ENCODE measurements around the gene TIGD7. TPM values are rescaled to one million over a fixed set of nuclear protein-coding genes. Genes with fewer than 3 reads are reported as not detected.

The TIGD7 gene
- total RNA-seq, 2 experiments from 2014 or later, result 1.5 to 1.7 TPM

DNA sequence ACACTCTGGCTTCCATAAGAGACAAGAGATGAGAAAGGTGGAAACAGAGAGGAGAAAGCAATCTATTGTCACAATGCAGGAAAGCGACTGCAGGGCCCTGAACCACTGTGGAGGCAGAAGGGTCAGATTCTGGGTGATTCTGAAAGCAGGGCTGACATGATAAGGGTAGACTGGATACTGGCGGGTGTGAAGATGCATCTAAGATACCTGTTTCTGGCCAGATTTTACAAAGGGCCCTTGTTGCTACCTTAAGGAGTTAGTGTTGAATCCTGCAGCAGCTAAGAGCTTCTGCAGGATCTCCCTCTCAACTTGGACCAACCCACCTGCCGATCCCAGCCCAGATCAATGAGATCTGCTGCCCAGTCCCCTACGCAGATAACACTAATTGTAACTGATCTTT is 42.7 kb downstream of the TIGD7 start:
- peaks cover 28% of the 10 kb centered on the region for H3K4me1 Mint-ChIP-seq (ENCODE audit: low read depth)
- ATAC-seq (ENCODE audit: poor library complexity), result no peak
- Histone ChIP-seq H3K27ac (ENCODE audit: low read depth in 1 of 2, low read length in 2 of 2) (peak overlapping the region in 1 of 2 donors; percentile 95), H3K36me3 (ENCODE audit: insufficient read depth, low read length) (peaks cover 11% of the 10 kb centered on the region), H3K4me1 (ENCODE audit: insufficient read depth, low read length) (peaks cover 47% of the 10 kb centered on the region), H3K27me3 (ENCODE audit: control insufficient read depth in 1 of 2, insufficient read depth in 2 of 2, low read length in 2 of 2) (no peaks in the 10 kb centered on the region), H3K4me3 (ENCODE audit: low read length) (no peak overlapping the region), H3K9me3 (ENCODE audit: control insufficient read depth in 1 of 2, insufficient read depth in 1 of 2, low read length in 2 of 2) (peaks cover 0 to 4% of the 10 kb centered on the region in 2 experiments)
- peak overlapping the region; percentile 96 for H3K27ac Mint-ChIP-seq
- no peak for DNase-seq
- peak overlapping the region; percentile 92 for H3K4me3 Mint-ChIP-seq
- intact Hi-C loops (cut with DNase I, micrococcal nuclease), result loop anchor here (5.0 to 10.0 kb wide), 6 partner anchors 45 to 195 kb away; partner anchors contain the start of genes OR1F1 (in 2 of the 2), TIGD7 (in 1 of the 2), ZNF174 (in 1 of the 2) and ZNF75A (in 1 of the 2)
- H3K27me3 Mint-ChIP-seq, result no peaks in the 10 kb centered on the region
- H3K9me3 Mint-ChIP-seq, result no peaks in the 10 kb centered on the region
- peaks cover 37% of the 10 kb centered on the region for H3K36me3 Mint-ChIP-seq (ENCODE audit: low read depth)
- ChIA-PET POLR2A (interaction anchor here (1.3 to 7.3 kb wide), 9 partner anchors 8 to 195 kb away, joined by 3 to 99 read pairs (median 14); partner anchors contain the start of genes OR1F1, TIGD7, ZNF174 and ZNF200), CTCF (no interaction called here)
- TF ChIP-seq CTCF (IDR thresholded peaks at IDR 0.05), result no peak

DNA sequence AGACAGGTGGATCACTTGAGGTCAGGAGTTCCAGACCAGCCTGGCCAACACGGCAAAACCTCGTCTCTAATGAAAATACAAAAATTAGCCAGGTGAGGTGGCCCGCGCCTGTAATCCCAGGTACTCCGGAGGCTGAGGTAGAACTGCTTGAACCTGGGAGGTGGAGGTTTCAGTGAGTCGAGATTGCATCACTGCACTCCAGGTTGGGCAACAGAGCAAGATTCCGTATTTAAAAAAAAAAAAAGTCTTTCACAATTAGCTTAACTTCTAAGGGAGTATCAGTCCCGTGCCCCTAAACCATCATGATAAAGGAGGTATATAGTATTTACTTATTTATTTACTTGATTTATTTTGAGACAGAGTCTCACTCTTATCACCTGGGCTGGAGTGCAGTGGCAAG is 45.4 kb downstream of the TIGD7 start:
- CTCF ChIA-PET, result no interaction called here
- Histone ChIP-seq H3K9me3 (ENCODE audit: control insufficient read depth in 1 of 2, insufficient read depth in 1 of 2, low read length in 2 of 2) (peaks cover 0 to 4% of the 10 kb centered on the region in 2 experiments), H3K27me3 (ENCODE audit: control insufficient read depth in 1 of 2, insufficient read depth in 2 of 2, low read length in 2 of 2) (no peaks in the 10 kb centered on the region), H3K27ac (ENCODE audit: low read depth in 1 of 2, low read length in 2 of 2) (no peak overlapping the region), H3K4me1 (ENCODE audit: insufficient read depth, low read length) (peaks cover 34% of the 10 kb centered on the region), H3K36me3 (ENCODE audit: insufficient read depth, low read length) (no peaks in the 10 kb centered on the region), H3K4me3 (ENCODE audit: low read length) (no peak overlapping the region)
- ATAC-seq (ENCODE audit: poor library complexity) (no peak), DNase-seq (peak in 1 of 14 experiments; percentile 23)
- no peak overlapping the region for H3K4me3 Mint-ChIP-seq
- POLR2A ChIA-PET, result interaction anchor here (1.5 kb wide), 1 partner anchor 44 kb away, joined by 3 read pairs; no protein-coding TSS in a partner anchor
- H3K27me3 Mint-ChIP-seq, result no peaks in the 10 kb centered on the region
- H3K27ac Mint-ChIP-seq, result no peak overlapping the region
- intact Hi-C loops (cut with DNase I, micrococcal nuclease), result loop anchor here (5.0 to 10.0 kb wide), 6 partner anchors 47 to 197 kb away; partner anchors contain the start of genes OR1F1 (in 2 of the 2), TIGD7 (in 1 of the 2), ZNF174 (in 1 of the 2) and ZNF75A (in 1 of the 2)
- H3K36me3 Mint-ChIP-seq (ENCODE audit: low read depth), result peaks cover 13% of the 10 kb centered on the region
- no peak for TF ChIP-seq CTCF (IDR thresholded peaks at IDR 0.05)
- H3K4me1 Mint-ChIP-seq (ENCODE audit: low read depth), result peaks cover 22% of the 10 kb centered on the region
- no peaks in the 10 kb centered on the region for H3K9me3 Mint-ChIP-seq

DNA sequence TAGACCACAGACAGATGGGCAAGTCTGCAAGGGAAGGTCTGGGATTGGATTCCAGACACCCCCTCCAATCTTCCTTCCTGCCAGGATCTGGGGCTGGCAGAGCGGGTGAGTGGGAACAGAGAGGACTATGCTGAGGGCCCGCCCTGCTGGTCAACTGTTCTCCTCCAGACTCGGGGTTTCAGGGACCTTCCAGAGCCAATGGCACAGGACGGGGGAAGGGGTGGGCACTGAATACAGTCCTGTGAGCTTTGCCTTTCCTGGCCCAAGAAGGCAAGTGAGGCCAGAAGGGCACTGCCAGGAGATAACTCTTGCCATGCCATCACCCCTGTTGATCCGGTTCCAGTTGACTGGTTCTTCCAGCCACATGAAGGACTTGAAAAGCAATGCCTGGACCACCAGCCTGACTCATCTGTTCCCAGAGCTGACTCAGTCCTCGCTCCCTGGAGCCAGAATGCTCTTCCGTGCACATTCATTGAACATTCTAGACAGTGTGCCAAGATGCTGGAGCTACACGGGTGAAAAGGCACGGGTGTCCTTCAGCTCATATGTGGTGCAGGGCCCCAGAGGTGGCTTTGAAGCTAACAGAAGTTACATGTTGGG is 48.3 kb downstream of the TIGD7 start:
- DNase-seq, result peak in 1 of 14 experiments; percentile 20
- Mint-ChIP-seq H3K4me1 (ENCODE audit: low read depth) (no peaks in the 10 kb centered on the region), H3K27me3 (no peaks in the 10 kb centered on the region), H3K9me3 (no peaks in the 10 kb centered on the region), H3K4me3 (no peak overlapping the region), H3K36me3 (ENCODE audit: low read depth) (no peaks in the 10 kb centered on the region), H3K27ac (no peak overlapping the region)
- intact Hi-C loops (cut with DNase I, micrococcal nuclease), result loop anchor here in 1 of 2 experiments (2.0 kb wide), 1 partner anchor 14 kb away; no protein-coding TSS in a partner anchor
- ChIA-PET CTCF (no interaction called here), POLR2A (interaction anchor here (1.0 kb wide), 1 partner anchor 26 kb away, joined by 3 read pairs; no protein-coding TSS in a partner anchor)
- peaks cover 0 to 2% of the 10 kb centered on the region in 2 experiments for H3K27me3 ChIP-seq (ENCODE audit: control insufficient read depth in 1 of 2, insufficient read depth in 2 of 2, low read length in 2 of 2)
- H3K4me3 ChIP-seq (ENCODE audit: low read length), result peak overlapping the region; percentile 39
- peaks cover 8% of the 10 kb centered on the region for H3K4me1 ChIP-seq (ENCODE audit: insufficient read depth, low read length)
- no peak for TF ChIP-seq CTCF (IDR thresholded peaks at IDR 0.05)
- no peak for ATAC-seq (ENCODE audit: poor library complexity)
- no peaks in the 10 kb centered on the region for H3K36me3 ChIP-seq (ENCODE audit: insufficient read depth, low read length)
- no peaks in the 10 kb centered on the region for H3K9me3 ChIP-seq (ENCODE audit: control insufficient read depth in 1 of 2, insufficient read depth in 1 of 2, low read length in 2 of 2)
- H3K27ac ChIP-seq (ENCODE audit: low read depth in 1 of 2, low read length in 2 of 2), result no peak overlapping the region
